Hepatocyte (in vitro differentiated cells): ENCODE data around the gene MKI67. TPM values are rescaled to one million over a fixed set of nuclear protein-coding genes. Genes with fewer than 3 reads are reported as not detected.

Experiments used
- DNase-seq: peaks from one replicate; pipeline ENCODE4 v3.0.0-alpha.2; 2016; ENCODE audit warnings: low spot score
- H2AFZ ChIP-seq: fragments of 200-600 bp; sonication (generic); 2 replicates; pipeline ENCODE4 v1.6.0; 2016; ENCODE audit warnings: antibody characterized with exemption, mild to moderate bottlenecking
- H3K27ac ChIP-seq: fragments of 200-600 bp; sonication (generic); 2 replicates; pipeline ENCODE4 v1.5.1; 2016; ENCODE audit warnings: mild to moderate bottlenecking
- H3K27me3 ChIP-seq: fragments of 200-600 bp; sonication (generic); 2 replicates; pipeline ENCODE4 v1.6.1; 2016
- H3K36me3 ChIP-seq: fragments of 200-600 bp; sonication (generic); replicated peaks from 2 replicates; pipeline ENCODE4 v1.5.1; 2016; ENCODE audit warnings: low read depth; ENCODE audit not compliant: insufficient read depth
- H3K4me1 ChIP-seq: fragments of 200-600 bp; sonication (generic); 2 replicates; pipeline ENCODE4 v1.5.1; 2016; ENCODE audit warnings: mild to moderate bottlenecking, moderate library complexity; ENCODE audit not compliant: insufficient read depth
- H3K4me2 ChIP-seq: fragments of 200-600 bp; sonication (generic); 2 replicates; pipeline ENCODE4 v1.6.0; 2016
- H3K4me3 ChIP-seq: fragments of 200-600 bp; sonication (generic); 2 replicates; pipeline ENCODE4 v1.5.1; 2016; ENCODE audit warnings: mild to moderate bottlenecking
- H3K79me2 ChIP-seq: fragments of 200-600 bp; sonication (generic); 2 replicates; pipeline ENCODE4 v1.6.0; 2017; ENCODE audit warnings: mild to moderate bottlenecking
- H3K9me2 ChIP-seq: fragments of 200-600 bp; sonication (generic); replicated peaks from 2 replicates; pipeline ENCODE4 v1.6.0; 2017; ENCODE audit warnings: mild to moderate bottlenecking; ENCODE audit not compliant: insufficient read depth
- H3K9me3 ChIP-seq: fragments of 200-600 bp; sonication (generic); 2 replicates; pipeline ENCODE4 v1.5.1; 2016; ENCODE audit warnings: low read depth, mild to moderate bottlenecking
- H4K20me1 ChIP-seq: fragments of 200-600 bp; sonication (generic); 2 replicates; pipeline ENCODE4 v1.6.0; 2016; ENCODE audit warnings: mild to moderate bottlenecking; ENCODE audit not compliant: insufficient read depth, poor library complexity, severe bottlenecking
- CTCF ChIP-seq: fragments of 200-600 bp; sonication (generic); IDR thresholded peaks from 2 replicates; pipeline ENCODE4 v1.5.1; 2016; ENCODE audit warnings: antibody characterized with exemption, mild to moderate bottlenecking; ENCODE audit not compliant: poor library complexity
- EZH2 ChIP-seq: fragments of 200-600 bp; sonication (generic); IDR thresholded peaks from 2 replicates; pipeline ENCODE4 v1.6.1; 2016; ENCODE audit warnings: antibody characterized with exemption, mild to moderate bottlenecking, borderline replicate concordance
- EZH2phosphoT487 ChIP-seq: fragments of 200-600 bp; sonication (generic); IDR thresholded peaks from one replicate; pipeline ENCODE4 v1.6.1; 2018; ENCODE audit warnings: antibody characterized with exemption, mild to moderate bottlenecking, low read depth, moderate library complexity; ENCODE audit not compliant: unreplicated experiment, severe bottlenecking
- WGBS: methylation state at CpG from one replicate; pipeline ENCODE4 v1.1.6; 2016; ENCODE audit warnings: low lambda C conversion rate; ENCODE audit errors: missing lambda C conversion rate; 5-methylcytosine and 5-hydroxymethylcytosine counted together
- polyA plus RNA-seq: library from polyadenylated mRNA; unstranded; fragments of >200 nt; fragmentation: Nextera tagmentation; extraction: Ambion mirVana; gene quantifications from 2 replicates; pipeline ENCODE4 v1.2.1, GENCODE V29; 2016
- total RNA-seq: library from RNA; depleted of rRNA; stranded (reverse); fragments of >200 nt; gene quantifications from 2 replicates; pipeline ENCODE4 v1.2.3, GENCODE V29; 2014

Gene MKI67
- total and polyA plus RNA-seq, 2 experiments from 2014 or later = 8.1 to 13.1 TPM

GRCh38 chr10:128116187-128116586 is 10.0 kb downstream of the MKI67 start:
- no peaks in the 10 kb centered on the region for H3K9me3 ChIP-seq
- no peaks in the 10 kb centered on the region for H3K4me1 ChIP-seq
- H3K4me3 ChIP-seq = no peak overlapping the region
- TF ChIP-seq CTCF (no peak), EZH2phosphoT487 (no peak), EZH2 (no peak)
- no peak overlapping the region for H2AFZ ChIP-seq
- 95% methylated on average over 4 of the region's 4 CpGs for WGBS
- DNase-seq = no peak
- H3K9me2 ChIP-seq = no peaks in the 10 kb centered on the region
- no peaks in the 10 kb centered on the region for H3K36me3 ChIP-seq
- H3K27me3 ChIP-seq = no peaks in the 10 kb centered on the region
- no peak overlapping the region for H3K4me2 ChIP-seq
- no peak overlapping the region for H3K27ac ChIP-seq
- H3K79me2 ChIP-seq = peaks cover 15% of the 10 kb centered on the region
- no peaks in the 10 kb centered on the region for H4K20me1 ChIP-seq

- DNase-seq = no peak
- TF ChIP-seq EZH2 (no peak), CTCF (no peak), EZH2phosphoT487 (no peak)
- H3K27ac ChIP-seq = no peak overlapping the region
- no peaks in the 10 kb centered on the region for H3K27me3 ChIP-seq
- H3K4me1 ChIP-seq = no peaks in the 10 kb centered on the region
- H2AFZ ChIP-seq = no peak overlapping the region
- no peaks in the 10 kb centered on the region for H3K36me3 ChIP-seq
- H4K20me1 ChIP-seq = no peaks in the 10 kb centered on the region
- WGBS = 100% methylated on average over 8 of the region's 8 CpGs
- H3K4me3 ChIP-seq = no peak overlapping the region
- H3K9me3 ChIP-seq = no peaks in the 10 kb centered on the region
- no peak overlapping the region for H3K4me2 ChIP-seq
- H3K9me2 ChIP-seq = no peaks in the 10 kb centered on the region
- H3K79me2 ChIP-seq = peaks cover 8% of the 10 kb centered on the region
These were observed 10.9 kb downstream of the MKI67 start for GRCh38 chr10:128115356-128115755.

GRCh38 chr10:128114901-128115300 is 11.3 kb downstream of the MKI67 start:
- TF ChIP-seq CTCF (no peak), EZH2 (no peak), EZH2phosphoT487 (no peak)
- Histone ChIP-seq H3K9me3 (no peaks in the 10 kb centered on the region), H3K9me2 (no peaks in the 10 kb centered on the region), H3K4me3 (no peak overlapping the region), H3K4me1 (no peaks in the 10 kb centered on the region), H3K4me2 (no peak overlapping the region), H3K27me3 (no peaks in the 10 kb centered on the region), H4K20me1 (no peaks in the 10 kb centered on the region), H3K27ac (no peak overlapping the region), H3K79me2 (peaks cover 4% of the 10 kb centered on the region), H3K36me3 (no peaks in the 10 kb centered on the region), H2AFZ (no peak overlapping the region)
- WGBS = 96% methylated on average over 2 of the region's 2 CpGs
- DNase-seq = no peak

- no peaks in the 10 kb centered on the region for H3K79me2 ChIP-seq
- H2AFZ ChIP-seq = no peak overlapping the region
- H4K20me1 ChIP-seq = no peaks in the 10 kb centered on the region
- no peaks in the 10 kb centered on the region for H3K9me3 ChIP-seq
- H3K27me3 ChIP-seq = no peaks in the 10 kb centered on the region
- no peak overlapping the region for H3K27ac ChIP-seq
- H3K4me2 ChIP-seq = no peak overlapping the region
- no peak for DNase-seq
- H3K4me3 ChIP-seq = no peak overlapping the region
- H3K4me1 ChIP-seq = no peaks in the 10 kb centered on the region
- H3K9me2 ChIP-seq = no peaks in the 10 kb centered on the region
- H3K36me3 ChIP-seq = no peaks in the 10 kb centered on the region
- TF ChIP-seq EZH2 (no peak), EZH2phosphoT487 (no peak), CTCF (no peak)
- WGBS = 94% methylated on average over 13 of the region's 13 CpGs
These were observed 13.2 kb downstream of the MKI67 start for GRCh38 chr10:128113026-128113425.
